K562 (cell line): Measurements from ENCODE around the gene RBMS1. TPM values are rescaled to one million over a fixed set of nuclear protein-coding genes. Genes with fewer than 3 reads are reported as not detected.

ENCODE experiments used
- ATAC-seq: fragments of 200-7000 bp; cut with Tn5 transposase; 3 replicates; pipeline ENCODE4 v1.9.1; 2020; ENCODE audit warnings: moderate library complexity
- BruUV-seq: library from RNA; stranded (reverse); fragments of 400-500 nt; replicated peaks from 2 replicates; lab custom pipeline; 2021; lab: Mats Ljungman, UMichigan
- CTCF ChIA-PET: fragments of 300-600 bp; formaldehyde crosslinking; extraction: SDS; loops from one replicate; lab custom pipeline; 2021; ENCODE audit warnings: low intra/inter-chr PET ratio; lab: Yijun Ruan, JAX
- POLR2A ChIA-PET: fragments of 300-600, 350-650 bp; sonication (Branson Sonifier 250); formaldehyde crosslinking; extraction: SDS; loops from one replicate; lab custom pipeline; 2021; ENCODE audit warnings: antibody characterized with exemption, inconsistent platforms; lab: Yijun Ruan, JAX
- DNase-seq, 4 experiments: peaks; one replicate each; pipeline versions ENCODE4 v3.0.0 to v3.0.0-alpha.2; 2011 to 2018; ENCODE audit warnings: low spot score in 3 of 4, mixed read lengths in 3 of 4; ENCODE audit errors: extremely low read depth in 1 of 4
- FAIRE-seq: peaks from 2 replicates; lab custom pipeline; 2011; peaks lifted over from hg19 to GRCh38; lab: Jason Lieb, UNC
- H2AFZ ChIP-seq: 2 replicates; pipeline ENCODE4 v1.6.0; 2011; ENCODE audit warnings: low read depth, low read length, control low read depth, inconsistent platforms
- H3K27ac ChIP-seq: fragments of 200-600 bp; 3 replicates; pipeline ENCODE4 v1.8.0; 2011; ENCODE audit warnings: low read depth, mild to moderate bottlenecking, control low read depth, inconsistent platforms, low read length, moderate library complexity, mixed read lengths; ENCODE audit errors: extremely low read depth
- H3K27me3 ChIP-seq, 2 experiments: fragments of 300-600 bp in 1 of 2; 2 replicates in 1 of 2; 3 replicates in 1 of 2; pipeline versions ENCODE4 v1.6.0 to v1.8.0; 2011; ENCODE audit warnings: inconsistent platforms in 2 of 2, low read length in 2 of 2, mild to moderate bottlenecking in 1 of 2, mixed read lengths in 1 of 2, moderate library complexity in 1 of 2; ENCODE audit not compliant: control insufficient read depth in 2 of 2, insufficient read depth in 2 of 2
- H3K36me3 ChIP-seq: fragments of 300-600 bp; 3 replicates; pipeline ENCODE4 v1.8.0; 2011; ENCODE audit warnings: mild to moderate bottlenecking, low read length, inconsistent platforms; ENCODE audit not compliant: control insufficient read depth, insufficient read depth
- H3K4me1 ChIP-seq, 2 experiments: fragments of 200-600 bp in 1 of 2; replicated peaks in 1 of 2; 2 replicates in 1 of 2; 3 replicates in 1 of 2; pipeline versions ENCODE4 v1.5.1 to v1.8.0; 2011; ENCODE audit warnings: inconsistent platforms in 2 of 2, low read length in 2 of 2, mild to moderate bottlenecking in 1 of 2, mixed read lengths in 1 of 2, moderate library complexity in 1 of 2; ENCODE audit not compliant: control insufficient read depth in 2 of 2, insufficient read depth in 2 of 2
- H3K4me2 ChIP-seq: 2 replicates; pipeline ENCODE4 v1.6.1; 2011; ENCODE audit warnings: low read length, control low read depth, inconsistent platforms, mixed read lengths; ENCODE audit not compliant: insufficient read depth
- H3K4me3 ChIP-seq: fragments of 200-600 bp; sonication (generic), shearing (Covaris generic); 2 replicates; pipeline ENCODE4 v1.5.1; 2016; ENCODE audit warnings: control low read depth, inconsistent platforms
- H3K79me2 ChIP-seq: fragments of 200-600 bp; 3 replicates; pipeline ENCODE4 v1.8.0; 2011; ENCODE audit warnings: low read length, inconsistent platforms; ENCODE audit not compliant: control insufficient read depth, insufficient read depth
- H3K9ac ChIP-seq, 2 experiments: 2 replicates each; pipeline versions ENCODE4 v1.6.0 to v1.6.1; 2011; ENCODE audit warnings: low read depth in 2 of 2, low read length in 2 of 2, control low read depth in 1 of 2, inconsistent platforms in 1 of 2, mild to moderate bottlenecking in 1 of 2, mixed read lengths in 1 of 2; ENCODE audit not compliant: insufficient read depth in 1 of 2
- H3K9me1 ChIP-seq: one replicate; pipeline ENCODE4 v1.6.0; 2011; ENCODE audit warnings: inconsistent platforms, mild to moderate bottlenecking, low read length, moderate library complexity; ENCODE audit not compliant: control insufficient read depth, insufficient read depth
- H3K9me3 ChIP-seq: replicated peaks from 2 replicates; pipeline ENCODE4 v1.5.1; 2011; ENCODE audit warnings: low read depth, low read length, inconsistent platforms; ENCODE audit not compliant: control insufficient read depth, insufficient read depth
- H4K20me1 ChIP-seq: replicated peaks from 2 replicates; pipeline ENCODE4 v1.6.1; 2011; ENCODE audit warnings: low read length, inconsistent platforms, mixed read lengths; ENCODE audit not compliant: control insufficient read depth, insufficient read depth
- ZBTB11 ChIP-seq, 3 experiments: fragments of 200-800 bp in 1 of 3; fragments of 250-450 bp in 1 of 3; fragments of 450-650 bp in 1 of 3; sonication (Bioruptor Pico) in 1 of 3; sonication (Bioruptor generic) in 1 of 3; formaldehyde crosslinking in 1 of 3; IDR thresholded peaks; 2 replicates each; pipeline versions ENCODE4 v1.6.1 to v1.8.0; 2016 to 2022; ENCODE audit warnings: mild to moderate bottlenecking in 2 of 3, missing genetic modification characterization in 2 of 3, missing compliant biosample characterization in 1 of 3, moderate library complexity in 1 of 3
- ZBTB7A ChIP-seq: IDR thresholded peaks from 2 replicates; pipeline ENCODE4 v1.6.1; 2011; ENCODE audit warnings: low read depth, mild to moderate bottlenecking, low read length, moderate library complexity, borderline replicate concordance; ENCODE audit not compliant: control insufficient read depth
- ZSCAN32 ChIP-seq: fragments of 450-650 bp; formaldehyde crosslinking; IDR thresholded peaks from 2 replicates; pipeline ENCODE4 v1.4.0; 2020; ENCODE audit warnings: mild to moderate bottlenecking, moderate library complexity
- WGBS: fragments of 100-300 bp; shearing (Covaris generic); methylation state at CpG from one replicate; pipeline ENCODE4 v1.1.6; 2016; ENCODE audit warnings: low coverage, mixed read lengths; ENCODE audit not compliant: insufficient coverage; ENCODE audit errors: missing lambda C conversion rate; 5-methylcytosine and 5-hydroxymethylcytosine counted together
- in situ Hi-C: fragments of 300-500 bp; cut with MboI; formaldehyde crosslinking; loops from 4 replicates; pipeline ENCODE4 v1.15.0; 2018; ENCODE audit warnings: inconsistent platforms, mixed read lengths
- intact Hi-C: fragments of 100-400 bp; cut with micrococcal nuclease; formaldehyde crosslinking; loops from 2 replicates; pipeline ENCODE4 v1.14.2; 2022
- polyA plus RNA-seq, 8 experiments: library from polyadenylated mRNA; depleted of rRNA in 4 of 8; stranded (reverse) in 5 of 8; unstranded in 3 of 8; fragments of >200 nt; fragmentation: Nextera tagmentation in 2 of 8; fragmentation: Illumina TruSeq in 1 of 8; extraction: Ambion mirVana in 2 of 8; extraction: Trizol in 1 of 8; gene quantifications; 2 replicates each; pipeline versions ENCODE4 v1.2.1 to v1.2.3, GENCODE V29; 2011 to 2014; ENCODE audit warnings: inconsistent platforms in 1 of 8, missing spikeins in 1 of 8
- total RNA-seq, 7 experiments: library from RNA; depleted of rRNA in 6 of 7; stranded (reverse); fragments of >200 nt in 6 of 7; fragmentation: Illumina TruSeq in 2 of 7; extraction: Trizol in 2 of 7; gene quantifications; 2 replicates each; pipeline versions ENCODE4 v1.2.1 to v1.2.3, GENCODE V29; 2011 to 2021; ENCODE audit warnings: low replicate concordance in 1 of 7

The RBMS1 gene
- total and polyA plus RNA-seq, 9 of the 15 experiments (the other 6 are each of a cell fraction or from before 2014, with no cell fraction given) = 0.04 to 0.31 (median 0.09) TPM; not detected in 6

- DNase-seq (no peak), ATAC-seq (no peak), FAIRE-seq (no peak)
- Histone ChIP-seq H3K9me3 (no peaks in the 10 kb centered on the region), H3K9ac (no peak overlapping the region), H3K27ac (no peak overlapping the region), H3K4me1 (no peaks in the 10 kb centered on the region), H3K27me3 (no peaks in the 10 kb centered on the region), H3K4me3 (no peak overlapping the region), H4K20me1 (no peaks in the 10 kb centered on the region), H3K79me2 (no peaks in the 10 kb centered on the region), H2AFZ (no peak overlapping the region), H3K4me2 (no peak overlapping the region), H3K36me3 (no peaks in the 10 kb centered on the region), H3K9me1 (no peaks in the 10 kb centered on the region)
- intact Hi-C loops (no loop called here), in situ Hi-C loops (no loop called here)
- CTCF ChIA-PET = no interaction called here
- POLR2A ChIA-PET = interaction anchor here (0.9 to 1.4 kb wide), 3 partner anchors 9 to 21 kb away, joined by 3 to 5 read pairs (median 3); no protein-coding TSS in a partner anchor
- no TSS peak for BruUV-seq
- TF ChIP-seq ZSCAN32 (CRISPR knock-in tag) (no peak), ZBTB7A (no peak)
- WGBS = 0% methylated on average over 4 of the region's 4 CpGs
Observed at GRCh38 chr2:160291382-160291781, 202.2 kb downstream of the RBMS1 start.

- no peaks in the 10 kb centered on the region for H3K36me3 ChIP-seq
- H3K9me1 ChIP-seq = no peaks in the 10 kb centered on the region
- H3K4me2 ChIP-seq = no peak overlapping the region
- no peak for FAIRE-seq
- 2% methylated on average over 3 of the region's 3 CpGs for WGBS
- no peaks in the 10 kb centered on the region for H3K79me2 ChIP-seq
- H3K4me3 ChIP-seq = no peak overlapping the region
- in situ Hi-C loops (no loop called here), intact Hi-C loops (no loop called here)
- no peak overlapping the region for H3K27ac ChIP-seq
- no peaks in the 10 kb centered on the region for H3K4me1 ChIP-seq
- no peak for DNase-seq
- H4K20me1 ChIP-seq = no peaks in the 10 kb centered on the region
- POLR2A ChIA-PET = interaction anchor here (0.9 to 1.4 kb wide), 3 partner anchors 9 to 20 kb away, joined by 3 to 5 read pairs (median 3); no protein-coding TSS in a partner anchor
- no peak overlapping the region for H3K9ac ChIP-seq
- no TSS peak for BruUV-seq
- TF ChIP-seq ZBTB11 (CRISPR knock-in tag; IDR thresholded peaks at IDR 0.05) = no peak
- TF ChIP-seq, all 486 proteins: peak for 0
- H3K27me3 ChIP-seq = no peaks in the 10 kb centered on the region
- no peaks in the 10 kb centered on the region for H3K9me3 ChIP-seq
- ATAC-seq = no peak
- H2AFZ ChIP-seq = no peak overlapping the region
- CTCF ChIA-PET = no interaction called here
Observed at GRCh38 chr2:160290598-160290997, 203.0 kb downstream of the RBMS1 start.
